OCI-LY3 (cell line): Measurements from ENCODE around the gene FAM168B.
"Not testable (repeated sequence)": the region's sequence is repeated elsewhere in the genome, so short reads cannot be mapped to it uniquely, and the experiment has no call there.

Source experiments
- H2AFZ ChIP-seq: fragments of 200-600, 300-600 bp; shearing (Covaris generic); 2 replicates; pipeline ENCODE4 v1.6.0; 2014; ENCODE audit warnings: antibody characterized with exemption, low read depth, low read length
- H3K27ac ChIP-seq: fragments of 200-600, 300-600 bp; sonication (generic); 2 replicates; pipeline ENCODE4 v1.5.1; 2014; ENCODE audit warnings: mild to moderate bottlenecking, low read length, moderate library complexity, mixed read lengths
- H3K27me3 ChIP-seq: fragments of 200-600, 300-600 bp; sonication (generic); 2 replicates; pipeline ENCODE4 v1.6.1; 2014; ENCODE audit warnings: low read depth, low read length, mixed read lengths
- H3K36me3 ChIP-seq: fragments of 200-600, 300-600 bp; sonication (generic); replicated peaks from 2 replicates; pipeline ENCODE3; 2014; ENCODE audit warnings: low read depth, low read length, mixed read lengths
- H3K4me1 ChIP-seq: fragments of 300-600, 200-600 bp; sonication (generic); 2 replicates; pipeline ENCODE4 v1.6.1; 2014; ENCODE audit warnings: low read length, mixed read lengths
- H3K4me2 ChIP-seq: fragments of 200-600, 300-600 bp; sonication (generic); 2 replicates; pipeline ENCODE4 v1.6.1; 2014; ENCODE audit warnings: low read length, mixed read lengths
- H3K4me3 ChIP-seq: fragments of 300-600, 200-600 bp; sonication (generic); 2 replicates; pipeline ENCODE4 v1.5.1; 2014; ENCODE audit warnings: antibody characterized with exemption, mild to moderate bottlenecking, low read length, moderate library complexity
- H3K79me2 ChIP-seq: fragments of 300-600, 200-600 bp; shearing (Covaris generic); 2 replicates; pipeline ENCODE4 v1.6.1; 2014; ENCODE audit warnings: mild to moderate bottlenecking, low read length, mixed read lengths
- H3K9ac ChIP-seq: fragments of 300-600, 200-600 bp; shearing (Covaris generic); 2 replicates; pipeline ENCODE4 v1.6.0; 2014; ENCODE audit warnings: mild to moderate bottlenecking, low read length, moderate library complexity
- H3K9me3 ChIP-seq: fragments of 200-600, 300-600 bp; shearing (Covaris generic); 2 replicates; pipeline ENCODE4 v1.6.1; 2014; ENCODE audit warnings: low read length, mixed read lengths; ENCODE audit not compliant: insufficient read depth
- H4K20me1 ChIP-seq: fragments of 200-600, 300-600 bp; sonication (generic); 2 replicates; pipeline ENCODE4 v1.6.1; 2016; ENCODE audit warnings: low read length, mixed read lengths; ENCODE audit not compliant: insufficient read depth
- EZH2phosphoT487 ChIP-seq: fragments of 200-600 bp; shearing (Covaris generic); IDR thresholded peaks from 2 replicates; pipeline ENCODE4 v1.6.1; 2018; ENCODE audit warnings: antibody characterized with exemption, mixed run types, low read depth
- TF ChIP-seq, protein P1 (sequence below): fragments of 200-600, 300-600 bp; sonication (generic); IDR thresholded peaks from 2 replicates; pipeline ENCODE4 v1.5.1; 2014; ENCODE audit warnings: antibody characterized with exemption, low read length, low read depth

Gene FAM168B

DNA sequence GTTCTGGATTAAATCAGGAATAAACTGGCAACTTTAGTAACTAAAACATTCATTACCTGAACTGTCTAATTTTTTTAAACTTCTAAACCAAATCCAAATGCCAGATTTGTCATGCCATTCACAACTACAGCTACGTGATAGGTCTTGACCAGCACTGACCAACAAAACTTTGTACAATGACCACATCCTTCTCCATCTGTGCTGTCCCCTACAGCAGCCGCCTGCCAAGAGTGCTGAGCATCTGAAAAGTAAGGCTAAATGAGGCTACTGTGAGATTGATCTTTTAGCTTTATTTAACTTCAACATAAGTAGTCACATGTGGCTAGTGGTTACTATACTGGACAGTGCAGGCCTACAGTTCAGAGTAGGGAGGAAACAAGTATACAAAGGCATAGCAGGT, 7.6 kb downstream of the FAM168B start:
- Histone ChIP-seq H3K9ac (no peak overlapping the region), H3K4me2 (no peak overlapping the region), H3K36me3 (peaks cover 67% of the 10 kb centered on the region)

DNA sequence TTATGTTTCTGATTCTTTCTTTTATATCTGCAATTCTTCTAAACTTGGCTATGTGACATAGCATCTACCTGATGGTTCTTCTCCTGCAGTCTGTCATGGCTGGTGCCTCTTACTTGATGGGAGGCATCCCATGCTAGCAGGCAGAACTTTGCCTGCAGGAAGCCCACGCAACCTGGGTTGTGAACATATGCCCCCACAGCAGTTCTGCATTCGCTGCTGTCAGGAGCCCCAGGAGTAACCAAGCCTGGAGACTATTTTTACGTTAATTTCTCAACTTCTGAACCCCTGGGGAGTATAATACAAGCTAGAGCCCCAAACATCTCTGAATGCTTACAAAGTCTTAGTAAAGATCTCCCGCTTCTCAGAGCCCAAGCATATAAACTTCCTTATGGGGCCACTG, 12.1 kb downstream of the FAM168B start:
- Histone ChIP-seq H2AFZ (no peak overlapping the region), H3K4me1 (no peaks in the 10 kb centered on the region), H3K4me3 (no peak overlapping the region), H3K9ac (no peak overlapping the region), H3K27ac (no peak overlapping the region), H3K36me3 (peaks cover 70% of the 10 kb centered on the region), H3K27me3 (no peaks in the 10 kb centered on the region), H4K20me1 (peaks cover 55% of the 10 kb centered on the region), H3K4me2 (no peak overlapping the region), H3K79me2 (peaks cover 90% of the 10 kb centered on the region), H3K9me3 (no peaks in the 10 kb centered on the region)
- TF ChIP-seq, protein P1, sequence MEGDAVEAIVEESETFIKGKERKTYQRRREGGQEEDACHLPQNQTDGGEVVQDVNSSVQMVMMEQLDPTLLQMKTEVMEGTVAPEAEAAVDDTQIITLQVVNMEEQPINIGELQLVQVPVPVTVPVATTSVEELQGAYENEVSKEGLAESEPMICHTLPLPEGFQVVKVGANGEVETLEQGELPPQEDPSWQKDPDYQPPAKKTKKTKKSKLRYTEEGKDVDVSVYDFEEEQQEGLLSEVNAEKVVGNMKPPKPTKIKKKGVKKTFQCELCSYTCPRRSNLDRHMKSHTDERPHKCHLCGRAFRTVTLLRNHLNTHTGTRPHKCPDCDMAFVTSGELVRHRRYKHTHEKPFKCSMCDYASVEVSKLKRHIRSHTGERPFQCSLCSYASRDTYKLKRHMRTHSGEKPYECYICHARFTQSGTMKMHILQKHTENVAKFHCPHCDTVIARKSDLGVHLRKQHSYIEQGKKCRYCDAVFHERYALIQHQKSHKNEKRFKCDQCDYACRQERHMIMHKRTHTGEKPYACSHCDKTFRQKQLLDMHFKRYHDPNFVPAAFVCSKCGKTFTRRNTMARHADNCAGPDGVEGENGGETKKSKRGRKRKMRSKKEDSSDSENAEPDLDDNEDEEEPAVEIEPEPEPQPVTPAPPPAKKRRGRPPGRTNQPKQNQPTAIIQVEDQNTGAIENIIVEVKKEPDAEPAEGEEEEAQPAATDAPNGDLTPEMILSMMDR = no peak
- no peak for TF ChIP-seq EZH2phosphoT487

More for the DNA sequence above, 7.6 kb downstream of the FAM168B start:
- H2AFZ ChIP-seq = no peak overlapping the region
- TF ChIP-seq EZH2phosphoT487 = no peak
- TF ChIP-seq, protein P1 = no peak
- H3K4me1 ChIP-seq = no peaks in the 10 kb centered on the region
- H3K27me3 ChIP-seq = no peaks in the 10 kb centered on the region
- H3K79me2 ChIP-seq = peaks cover 98% of the 10 kb centered on the region
- H3K27ac ChIP-seq = no peak overlapping the region
- H3K9me3 ChIP-seq = no peaks in the 10 kb centered on the region
- peaks cover 57% of the 10 kb centered on the region for H4K20me1 ChIP-seq
- no peak overlapping the region for H3K4me3 ChIP-seq

DNA sequence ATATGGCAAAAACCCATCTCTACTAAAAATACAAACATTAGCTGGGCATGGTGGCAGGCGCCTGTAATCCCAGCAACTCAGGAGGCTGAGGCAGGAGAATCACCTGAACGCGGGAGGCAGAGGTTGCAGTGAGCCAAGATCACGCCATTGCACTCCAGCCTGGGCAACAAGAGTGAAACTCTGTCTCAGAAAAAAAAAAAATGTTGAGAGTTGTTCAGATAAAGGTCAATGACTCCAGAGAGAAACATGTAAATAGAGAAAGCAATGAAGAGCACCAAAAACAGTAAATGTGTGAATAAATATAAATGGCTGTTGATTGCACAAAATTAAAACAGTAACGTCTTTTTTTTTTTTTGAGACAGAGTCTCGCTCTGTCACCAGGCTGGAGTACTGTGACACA, 13.3 kb downstream of the FAM168B start:
- not testable (repeated sequence) for H3K27ac ChIP-seq, H3K4me2 ChIP-seq, H3K4me1 ChIP-seq, H3K9me3 ChIP-seq, H3K27me3 ChIP-seq, H3K9ac ChIP-seq, H2AFZ ChIP-seq, H3K4me3 ChIP-seq
- Histone ChIP-seq H3K79me2 (peaks cover 90% of the 10 kb centered on the region), H3K36me3 (peaks cover 63% of the 10 kb centered on the region), H4K20me1 (peaks cover 43% of the 10 kb centered on the region)

DNA sequence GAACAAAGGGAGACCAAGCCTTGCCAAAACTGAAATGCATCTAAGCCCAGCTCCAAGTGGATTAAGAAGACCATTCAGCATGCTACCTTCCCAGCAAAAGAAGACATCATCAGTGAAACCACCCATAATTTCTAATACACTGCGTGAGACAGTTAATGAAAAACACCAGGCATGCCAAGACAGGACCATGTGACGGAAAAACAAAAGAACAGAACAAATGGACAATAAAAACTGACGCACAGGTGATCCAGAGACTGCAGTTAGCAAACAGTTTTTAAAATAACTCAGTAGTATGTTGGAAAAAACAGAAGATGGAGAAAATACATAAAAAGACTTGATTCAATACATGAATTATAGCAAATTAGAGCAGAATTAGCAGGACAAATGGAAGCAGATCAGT, 15.3 kb downstream of the FAM168B start:
- Histone ChIP-seq H3K27ac (no peak overlapping the region), H3K36me3 (peaks cover 63% of the 10 kb centered on the region), H3K27me3 (no peaks in the 10 kb centered on the region), H3K79me2 (peaks cover 90% of the 10 kb centered on the region), H3K9me3 (no peaks in the 10 kb centered on the region), H3K9ac (no peak overlapping the region), H4K20me1 (peaks cover 47% of the 10 kb centered on the region), H3K4me3 (no peak overlapping the region), H2AFZ (no peak overlapping the region), H3K4me1 (no peaks in the 10 kb centered on the region), H3K4me2 (no peak overlapping the region)
- TF ChIP-seq, protein P1 = no peak
- no peak for TF ChIP-seq EZH2phosphoT487
